AML-193 (cell line): ENCODE data around the gene NKX2-8.

Experiments
- DNase-seq, 2 experiments: peaks; one replicate each; lab custom pipeline; 2025; lab: John Stamatoyannopoulos, UW

The NKX2-8 gene

GRCh38 chr14:36582011-36582873 lies at the start of gene NKX2-8:
Gene NKX2-8, minus strand, starts transcription at chr14:36582614. Its CDS starts 225 bp downstream, at chr14:36582389.
- DNase-seq = no peak

GRCh38 chr14:36627981-36628380 lies 45.6 kb upstream of the NKX2-8 start:
- DNase-seq = no peak

- no peak for DNase-seq
These were observed 43.7 kb upstream of the NKX2-8 start for GRCh38 chr14:36626151-36626550.

DNA sequence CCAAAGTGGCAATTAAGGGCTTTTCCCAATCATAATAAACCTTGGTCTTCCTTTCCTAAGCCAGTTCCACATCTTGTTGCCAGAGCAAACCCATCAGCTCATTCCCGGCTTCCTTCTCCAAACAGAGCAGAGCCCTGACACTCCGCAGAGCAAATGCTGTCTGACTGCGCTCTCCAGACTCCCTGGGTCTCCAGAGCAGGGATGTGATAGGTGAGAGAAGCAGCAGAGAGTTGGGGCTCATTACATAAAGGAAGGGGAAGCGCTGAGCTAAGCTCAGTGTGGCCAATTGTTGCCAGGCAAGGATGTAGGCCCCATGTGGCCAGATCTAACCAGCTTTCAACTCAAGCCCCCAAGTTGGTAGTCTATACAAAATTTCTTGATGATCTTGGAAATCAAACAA lies 43.0 kb upstream of the NKX2-8 start:
- DNase-seq = no peak

DNA sequence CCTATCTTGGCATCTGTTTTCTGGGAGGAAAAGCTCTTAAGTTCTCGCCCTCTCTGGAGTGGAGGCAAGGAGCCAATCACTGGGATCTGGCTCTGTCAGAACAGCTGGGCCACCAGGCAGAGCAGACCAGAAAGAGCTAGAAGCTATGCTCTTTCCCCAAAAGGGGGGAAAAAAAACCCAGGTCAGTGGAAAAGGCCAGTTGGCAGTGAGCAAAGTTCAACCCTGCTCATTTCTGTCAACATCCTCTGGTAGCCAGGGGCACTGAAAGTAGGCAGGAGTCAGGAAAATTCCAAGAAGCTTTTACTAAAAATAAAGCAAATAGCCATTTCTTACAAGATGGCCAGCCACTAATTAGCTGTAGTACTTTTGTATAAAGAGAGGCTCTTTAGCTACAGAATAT lies 42.6 kb upstream of the NKX2-8 start:
- DNase-seq = no peak

DNA sequence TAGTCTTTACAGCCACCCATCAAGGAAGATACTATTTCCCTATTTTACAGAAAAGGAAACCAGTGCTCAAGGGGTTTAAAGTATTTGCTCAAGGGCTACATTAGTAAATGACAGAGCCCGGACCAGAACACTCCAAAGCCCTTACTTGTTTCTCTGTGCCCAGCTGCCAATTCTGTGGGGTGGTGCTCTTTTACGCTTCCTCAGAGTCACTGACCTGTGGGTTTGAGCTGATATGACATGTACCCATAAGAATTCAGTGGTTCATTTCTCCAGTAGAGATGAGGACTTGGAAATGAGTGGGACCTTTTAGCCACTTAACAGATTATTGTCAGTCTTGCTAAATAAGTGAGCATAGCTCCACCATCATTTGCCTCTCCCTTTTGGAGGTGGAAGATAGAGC lies 37.4 kb upstream of the NKX2-8 start:
- no peak for DNase-seq

GRCh38 chr14:36619131-36619530 lies 36.7 kb upstream of the NKX2-8 start:
- no peak for DNase-seq

DNA sequence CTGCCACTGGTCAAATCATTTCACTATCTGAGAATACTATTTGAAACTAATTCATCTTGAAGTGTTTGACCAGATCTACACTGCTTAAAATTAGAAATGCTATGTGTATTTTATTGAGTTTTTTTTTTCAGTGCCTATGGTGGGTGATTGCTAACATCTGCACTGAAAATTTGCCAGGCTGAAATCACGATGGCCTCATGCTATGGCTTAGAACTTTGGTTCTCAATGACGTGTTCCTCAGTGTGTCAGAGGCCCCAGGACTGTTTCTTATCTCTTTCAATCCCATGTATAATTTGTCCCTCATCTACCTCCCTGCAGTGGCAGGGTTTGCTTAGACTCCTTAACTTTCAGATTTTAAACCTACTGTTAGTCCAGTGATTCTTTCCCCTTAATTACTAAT lies 36.2 kb upstream of the NKX2-8 start:
- no peak for DNase-seq

- no peak for DNase-seq
These were observed 35.4 kb upstream of the NKX2-8 start for GRCh38 chr14:36617824-36618223.

- DNase-seq = no peak
These were observed 23.1 kb upstream of the NKX2-8 start for GRCh38 chr14:36605506-36605857.

DNA sequence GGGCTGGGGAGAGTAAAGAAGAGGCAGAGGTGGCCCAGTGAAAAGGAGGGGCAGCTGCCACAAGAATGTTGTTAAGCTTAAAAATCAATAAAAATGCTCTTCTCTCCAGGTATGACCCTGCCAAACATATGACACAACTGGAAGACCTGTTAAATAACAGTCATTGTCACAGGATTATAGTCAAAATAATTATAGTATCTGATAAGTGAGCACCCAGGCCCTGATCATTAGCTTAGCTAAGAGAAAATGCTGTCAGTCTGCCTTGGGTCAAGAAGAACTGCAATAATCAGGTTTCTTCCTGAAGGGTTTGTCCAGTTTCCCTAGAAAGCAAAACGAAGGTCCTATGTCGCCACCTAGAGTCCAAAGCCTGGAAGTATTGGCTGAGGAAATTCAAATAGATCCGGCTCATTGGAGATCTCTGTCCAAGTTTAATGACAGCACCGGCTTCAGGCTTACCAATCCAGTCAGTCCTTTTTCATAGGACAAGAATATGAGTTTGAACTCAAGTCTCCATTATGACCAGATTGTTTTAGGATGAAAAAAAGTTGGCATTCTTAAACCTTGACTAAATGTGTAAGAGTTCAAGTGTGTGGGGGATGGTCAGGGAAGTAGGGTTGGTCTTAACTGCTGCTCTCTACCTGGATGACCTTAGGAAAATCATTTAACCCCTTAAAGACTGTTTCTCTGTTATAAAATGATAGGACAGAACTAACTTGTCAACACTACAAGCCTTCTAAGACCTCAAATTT lies 22.5 kb upstream of the NKX2-8 start:
- peak; percentile 44 to 53 for DNase-seq

GRCh38 chr14:36600431-36600830 lies 18.0 kb upstream of the NKX2-8 start:
- no peak for DNase-seq

- no peak for DNase-seq
These were observed 9.1 kb upstream of the NKX2-8 start for GRCh38 chr14:36591482-36591881.

GRCh38 chr14:36588788-36589187 lies 6.4 kb upstream of the NKX2-8 start:
- no peak for DNase-seq

DNA sequence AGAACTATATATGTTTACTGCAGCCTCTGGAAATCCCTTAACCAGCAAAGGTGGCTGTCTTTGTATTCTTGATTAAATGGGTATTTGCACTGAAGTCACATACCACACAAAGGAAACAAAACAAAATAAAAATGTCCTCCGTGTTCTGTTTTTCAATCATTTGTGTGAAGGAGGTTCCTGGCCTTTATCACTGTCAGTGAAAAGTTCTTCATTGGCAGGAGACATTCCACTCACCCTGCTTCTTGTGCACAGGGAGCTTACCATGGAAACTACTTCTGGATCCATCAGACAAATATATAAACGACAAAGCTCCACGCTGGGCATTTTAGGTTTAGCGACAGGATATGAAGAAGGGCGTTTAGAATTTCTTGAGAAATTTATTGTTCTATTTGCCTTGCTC lies 5.7 kb upstream of the NKX2-8 start:
- DNase-seq = no peak

GRCh38 chr14:36585100-36585499 lies 2.7 kb upstream of the NKX2-8 start:
- DNase-seq = no peak

DNA sequence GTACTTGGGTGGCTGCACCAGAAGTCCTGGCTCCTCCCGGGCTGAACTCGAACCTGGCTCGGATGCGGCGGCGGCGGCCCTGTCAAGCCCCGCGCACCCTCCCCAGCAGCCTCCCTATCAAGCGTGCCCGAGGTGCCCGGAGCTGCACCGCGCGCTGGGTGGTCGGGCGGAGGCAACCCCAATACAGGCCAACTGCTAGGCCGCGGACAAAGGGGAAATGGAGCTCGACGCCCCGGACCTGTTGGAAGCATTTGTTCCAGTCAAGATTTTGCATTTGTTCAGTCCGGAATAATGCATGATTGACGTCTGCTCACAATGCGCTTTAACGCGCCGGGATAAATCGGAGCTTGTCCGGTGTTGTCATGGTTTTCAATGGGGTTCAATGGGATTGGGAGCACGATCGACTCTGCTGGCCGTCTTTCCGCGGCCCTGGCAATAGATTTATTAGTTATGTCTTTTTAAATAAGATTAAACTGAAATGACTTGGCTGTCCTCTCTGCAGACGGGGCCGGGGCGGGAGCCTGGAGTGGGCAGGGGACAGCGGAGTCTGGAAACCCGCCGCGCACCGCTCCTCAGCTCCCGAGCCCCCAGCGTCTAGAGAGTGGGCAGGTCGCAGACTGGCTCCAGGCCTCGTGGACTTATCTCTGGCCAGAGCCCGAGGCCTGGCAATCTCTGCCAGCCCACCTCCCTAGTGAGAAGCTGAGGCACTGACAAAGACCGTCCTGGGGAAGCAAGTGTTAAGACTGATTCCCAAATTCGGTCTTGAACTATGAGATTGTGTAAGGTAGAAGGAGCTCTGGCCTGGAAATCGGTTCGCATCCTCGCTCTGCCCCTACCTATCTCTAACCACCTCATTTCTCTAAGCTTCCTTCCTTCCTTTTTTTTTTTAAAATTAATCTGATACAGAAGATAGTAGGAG lies 1.7 kb upstream of the NKX2-8 start:
- no peak for DNase-seq

DNA sequence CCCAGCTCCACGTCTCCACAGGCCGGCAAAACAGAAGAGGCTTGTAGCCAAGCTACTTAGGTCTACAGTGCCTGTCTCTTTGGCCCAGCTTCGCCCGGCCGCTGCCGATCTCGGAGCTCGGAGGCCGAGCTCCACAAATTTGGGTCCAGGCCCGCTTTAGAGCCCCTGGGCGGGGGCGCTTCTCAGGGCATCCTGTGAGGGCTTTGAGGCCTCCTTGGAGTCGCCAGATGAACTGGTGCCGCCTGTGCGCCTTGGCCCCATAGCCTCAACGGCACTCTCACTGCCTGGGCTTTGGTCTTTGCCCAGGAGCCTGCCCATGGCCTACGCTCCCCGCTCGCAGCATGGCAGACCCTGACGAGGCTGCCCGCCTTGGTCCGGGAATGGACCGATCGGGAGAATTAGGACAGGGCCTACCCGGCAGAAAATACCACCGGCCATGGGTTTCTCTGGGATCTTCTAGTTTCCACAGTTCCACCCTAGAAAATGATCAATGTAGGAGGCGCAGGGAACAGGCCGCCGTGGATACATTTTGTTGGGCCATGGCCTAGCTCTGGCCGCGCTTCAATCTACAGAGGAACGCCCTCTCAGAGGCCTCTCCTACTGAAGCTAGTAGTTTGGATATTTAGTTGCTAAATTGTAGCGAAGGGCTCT lies 953 bp upstream of the NKX2-8 start:
- DNase-seq = no peak

DNA sequence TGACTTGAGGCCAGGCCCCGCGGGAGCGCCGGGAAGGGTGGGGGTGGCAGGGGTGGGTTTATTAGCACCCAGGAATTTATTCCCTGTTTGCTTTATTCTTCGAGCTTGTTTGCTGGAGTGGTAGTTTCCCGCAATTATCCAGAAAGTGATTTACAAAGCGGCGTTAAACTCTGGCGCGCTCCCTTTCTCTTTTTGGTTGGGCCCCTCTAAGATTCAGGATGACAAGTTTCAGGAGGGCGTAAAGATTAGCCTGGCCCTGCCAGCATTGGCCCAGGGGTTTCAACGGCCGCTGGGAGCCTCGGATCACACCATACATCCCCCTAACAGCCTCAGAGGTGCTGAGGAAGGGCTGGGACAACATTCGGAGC lies 444 bp upstream of the NKX2-8 start:
- no peak for DNase-seq

- DNase-seq = no peak
These were observed 1.3 kb downstream of the NKX2-8 start for GRCh38 chr14:36580856-36581831.
